ENCODE results near the gene WWOX.
"Not testable (repeated sequence)": the region's sequence is repeated elsewhere in the genome, so short reads cannot be mapped to it uniquely, and the experiment has no call there.

WWOX gene

GRCh38 chr16:78506367-78507193, 407.1 kb downstream of the WWOX start:
- no peak for DNase-seq

GRCh38 chr16:78507576-78507975, 408.1 kb downstream of the WWOX start:
- no peak for DNase-seq

GRCh38 chr16:78509965-78510364, 410.5 kb downstream of the WWOX start:
- DNase-seq, result no peak

GRCh38 chr16:78510496-78510895, 411.0 kb downstream of the WWOX start:
- no peak for DNase-seq

- no peak for DNase-seq
These were observed 414.4 kb downstream of the WWOX start for GRCh38 chr16:78513838-78514237.

GRCh38 chr16:78514888-78515287, 415.4 kb downstream of the WWOX start:
- DNase-seq, result not testable (repeated sequence)

GRCh38 chr16:78515421-78515820, 416.0 kb downstream of the WWOX start:
- DNase-seq, result no peak

- no peak for DNase-seq
These were observed 416.7 kb downstream of the WWOX start for GRCh38 chr16:78516006-78516736.

- DNase-seq, result no peak
These were observed 420.4 kb downstream of the WWOX start for GRCh38 chr16:78519896-78520295.

GRCh38 chr16:78520470-78520869, 421.0 kb downstream of the WWOX start:
- no peak for DNase-seq

- DNase-seq, result no peak
These were observed 422.9 kb downstream of the WWOX start for GRCh38 chr16:78522327-78522726.

GRCh38 chr16:78523212-78523985, 423.9 kb downstream of the WWOX start:
- DNase-seq, result no peak

GRCh38 chr16:78524066-78524595, 424.7 kb downstream of the WWOX start:
- no peak for DNase-seq

GRCh38 chr16:78528265-78528664, 428.8 kb downstream of the WWOX start:
- DNase-seq, result no peak

- DNase-seq, result no peak
These were observed 430.4 kb downstream of the WWOX start for GRCh38 chr16:78529881-78530280.

GRCh38 chr16:78530283-78530682, 430.8 kb downstream of the WWOX start:
- no peak for DNase-seq

- DNase-seq, result no peak
These were observed 435.6 kb downstream of the WWOX start for GRCh38 chr16:78535098-78535497.

GRCh38 chr16:78537511-78537910, 438.1 kb downstream of the WWOX start:
- DNase-seq, result no peak

GRCh38 chr16:78538292-78538691, 438.8 kb downstream of the WWOX start:
- DNase-seq, result no peak

- no peak for DNase-seq
These were observed 439.5 kb downstream of the WWOX start for GRCh38 chr16:78538919-78539318.

- DNase-seq, result no peak
These were observed 443.0 kb downstream of the WWOX start for GRCh38 chr16:78542419-78542818.

GRCh38 chr16:78543023-78543422, 443.6 kb downstream of the WWOX start:
- DNase-seq, result no peak

GRCh38 chr16:78549366-78549765, 449.9 kb downstream of the WWOX start:
- no peak for DNase-seq
